ENCODE results near the gene SLC6A5. TPM values are rescaled to one million over a fixed set of nuclear protein-coding genes. Genes with fewer than 3 reads are reported as not detected.
A peak's percentile ranks its signal among the peaks of the same experiment; 100 is the strongest.
"Not testable (repeated sequence)": the region's sequence is repeated elsewhere in the genome, so short reads cannot be mapped to it uniquely, and the experiment has no call there.

Gene SLC6A5
- total RNA-seq (10 to 100 TPM in 1 of 2 donors, 1 to 10 TPM in 1; 4.9 to 56.9 TPM), polyA plus RNA-seq (ENCODE audit: insufficient read length in 2 of 2) (10 to 100 TPM; 29.0 to 35.5 TPM)
- long read RNA-seq, donor 1, full-length matches to known transcripts: 4 of 12 reads
- long read RNA-seq, donor 1, partial matches to known transcripts: 8 of 12 reads
- long read RNA-seq, donor 1, other reads (novel, unspliced or antisense): 0 of 12 reads
- long read RNA-seq, donor 2: 0 reads
- long read RNA-seq, donor 3, full-length matches to known transcripts: 1 of 1 reads
- long read RNA-seq, donor 3, partial matches to known transcripts: 0 of 1 reads
- long read RNA-seq, donor 3, other reads (novel, unspliced or antisense): 0 of 1 reads
- long read RNA-seq, donor 4: 0 reads

DNA sequence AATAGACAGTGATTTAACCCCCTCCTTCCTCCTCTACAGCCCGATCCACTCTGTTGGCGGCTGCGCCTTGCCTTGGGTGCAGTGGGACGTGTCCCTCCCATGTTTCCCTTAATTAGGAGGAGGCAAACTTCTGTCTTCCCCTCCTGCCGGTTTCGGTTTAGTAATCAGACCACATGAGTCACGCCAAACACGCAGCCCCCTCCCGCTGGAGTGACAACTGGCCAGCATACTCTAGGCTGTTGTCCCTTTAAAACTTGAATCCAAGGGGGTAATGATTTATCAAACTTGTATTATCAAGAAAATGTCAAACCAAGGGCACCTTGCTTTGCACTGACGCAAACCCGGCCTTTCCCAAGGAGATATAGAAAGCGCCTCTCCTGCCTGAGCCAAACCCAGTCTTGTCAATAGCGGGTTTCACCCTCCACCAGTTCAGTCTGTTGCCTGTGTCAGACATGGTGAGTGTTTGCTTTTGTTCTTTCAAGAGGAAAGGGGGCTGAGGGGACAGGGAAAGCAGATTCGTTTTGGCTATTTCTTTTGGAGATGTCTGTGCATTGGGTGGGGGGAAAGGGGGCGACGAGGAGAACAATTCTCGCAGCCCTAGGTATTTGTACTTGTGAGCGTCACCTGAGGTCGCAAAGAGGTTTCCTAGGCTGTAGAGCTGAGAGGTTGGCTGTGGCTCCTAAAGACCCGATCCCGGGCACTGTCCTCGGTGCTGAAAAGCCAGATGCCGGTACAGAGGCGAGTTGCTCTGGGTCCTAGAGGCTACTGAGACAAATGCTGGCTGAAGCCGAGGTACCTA lies at the start of gene SLC6A5:
SLC6A5 (plus strand) TSS at position 388 of the 799 bp plus-strand sequence; CDS start at position 453, 65 bp downstream.
- Histone ChIP-seq H3K36me3 (ENCODE audit: control insufficient read depth, insufficient read depth, low read length) (no peaks in the 10 kb centered on the region), H3K27ac (ENCODE audit: low read depth, low read length) (peak within 1 kb of the TSS; percentile 20), H3K4me3 (ENCODE audit: low read depth, low read length) (peak within 1 kb of the TSS; percentile 20), H3K9me3 (ENCODE audit: control insufficient read depth, insufficient read depth, low read length) (no peaks in the 10 kb centered on the region), H3K27me3 (ENCODE audit: control insufficient read depth, insufficient read depth, low read length) (peaks cover 96% of the 10 kb centered on the region), H3K4me1 (ENCODE audit: control insufficient read depth, insufficient read depth, low read length) (peaks cover 37% of the 10 kb centered on the region)
- peak in 2 of 6 donors; percentile 81 to 92 for DNase-seq (ENCODE audit: low read depth in 4 of 6, low spot score in 6 of 6)
- WGBS (ENCODE audit: insufficient coverage): 7% methylated on average over 20 of the region's 25 CpGs

- Histone ChIP-seq H3K4me3 (ENCODE audit: low read depth, low read length) (no peak overlapping the region), H3K27ac (ENCODE audit: low read depth, low read length) (no peak overlapping the region), H3K36me3 (ENCODE audit: control insufficient read depth, insufficient read depth, low read length) (no peaks in the 10 kb centered on the region), H3K9me3 (ENCODE audit: control insufficient read depth, insufficient read depth, low read length) (no peaks in the 10 kb centered on the region), H3K4me1 (ENCODE audit: control insufficient read depth, insufficient read depth, low read length) (no peaks in the 10 kb centered on the region), H3K27me3 (ENCODE audit: control insufficient read depth, insufficient read depth, low read length) (no peaks in the 10 kb centered on the region)
- WGBS (ENCODE audit: insufficient coverage): 75% methylated on average over 2 of the region's 2 CpGs
- no peak for DNase-seq (ENCODE audit: low read depth in 4 of 6, low spot score in 6 of 6)
Measured at GRCh38 chr11:20551096-20551495, 48.3 kb upstream of the SLC6A5 start.

DNA sequence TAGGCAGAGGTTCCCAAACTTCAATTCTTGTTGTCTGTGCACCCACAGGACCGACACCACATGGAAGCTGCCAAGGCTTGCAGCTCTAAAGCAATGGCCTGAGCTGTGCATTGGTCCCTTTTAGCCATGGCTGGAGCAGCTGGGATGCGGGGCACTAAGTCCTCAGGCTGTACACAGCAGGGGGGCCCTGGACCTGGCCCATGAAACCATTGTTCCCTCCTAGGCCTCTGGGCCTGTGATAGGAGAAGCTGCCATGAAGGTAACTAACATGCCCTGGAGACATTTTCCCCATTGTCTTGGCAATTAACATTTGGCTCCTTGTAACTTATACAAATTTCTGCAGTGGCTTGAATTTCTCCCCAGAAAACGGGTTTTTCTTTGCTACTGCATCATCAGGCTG lies 43.6 kb upstream of the SLC6A5 start:
- H3K4me3 ChIP-seq (ENCODE audit: low read depth, low read length): no peak overlapping the region
- no peaks in the 10 kb centered on the region for H3K27me3 ChIP-seq (ENCODE audit: control insufficient read depth, insufficient read depth, low read length)
- no peak overlapping the region for H3K27ac ChIP-seq (ENCODE audit: low read depth, low read length)
- no peaks in the 10 kb centered on the region for H3K4me1 ChIP-seq (ENCODE audit: control insufficient read depth, insufficient read depth, low read length)
- no peaks in the 10 kb centered on the region for H3K9me3 ChIP-seq (ENCODE audit: control insufficient read depth, insufficient read depth, low read length)
- no peaks in the 10 kb centered on the region for H3K36me3 ChIP-seq (ENCODE audit: control insufficient read depth, insufficient read depth, low read length)
- 71% methylated on average over 3 of the region's 3 CpGs for WGBS (ENCODE audit: insufficient coverage)
- DNase-seq (ENCODE audit: low read depth in 4 of 6, low spot score in 6 of 6): no peak

GRCh38 chr11:20556396-20556795 lies 43.0 kb upstream of the SLC6A5 start:
- H3K4me3 ChIP-seq (ENCODE audit: low read depth, low read length); H3K36me3 ChIP-seq (ENCODE audit: control insufficient read depth, insufficient read depth, low read length); H3K9me3 ChIP-seq (ENCODE audit: control insufficient read depth, insufficient read depth, low read length); DNase-seq (ENCODE audit: low read depth in 4 of 6, low spot score in 6 of 6); H3K27me3 ChIP-seq (ENCODE audit: control insufficient read depth, insufficient read depth, low read length); H3K4me1 ChIP-seq (ENCODE audit: control insufficient read depth, insufficient read depth, low read length); H3K27ac ChIP-seq (ENCODE audit: low read depth, low read length): not testable (repeated sequence)

GRCh38 chr11:20558741-20559140 lies 40.7 kb upstream of the SLC6A5 start:
- H3K4me3 ChIP-seq (ENCODE audit: low read depth, low read length): no peak overlapping the region
- WGBS (ENCODE audit: insufficient coverage): 49% methylated on average over 4 of the region's 4 CpGs
- peak in 1 of 6 donors; percentile 83 for DNase-seq (ENCODE audit: low read depth in 4 of 6, low spot score in 6 of 6)

DNA sequence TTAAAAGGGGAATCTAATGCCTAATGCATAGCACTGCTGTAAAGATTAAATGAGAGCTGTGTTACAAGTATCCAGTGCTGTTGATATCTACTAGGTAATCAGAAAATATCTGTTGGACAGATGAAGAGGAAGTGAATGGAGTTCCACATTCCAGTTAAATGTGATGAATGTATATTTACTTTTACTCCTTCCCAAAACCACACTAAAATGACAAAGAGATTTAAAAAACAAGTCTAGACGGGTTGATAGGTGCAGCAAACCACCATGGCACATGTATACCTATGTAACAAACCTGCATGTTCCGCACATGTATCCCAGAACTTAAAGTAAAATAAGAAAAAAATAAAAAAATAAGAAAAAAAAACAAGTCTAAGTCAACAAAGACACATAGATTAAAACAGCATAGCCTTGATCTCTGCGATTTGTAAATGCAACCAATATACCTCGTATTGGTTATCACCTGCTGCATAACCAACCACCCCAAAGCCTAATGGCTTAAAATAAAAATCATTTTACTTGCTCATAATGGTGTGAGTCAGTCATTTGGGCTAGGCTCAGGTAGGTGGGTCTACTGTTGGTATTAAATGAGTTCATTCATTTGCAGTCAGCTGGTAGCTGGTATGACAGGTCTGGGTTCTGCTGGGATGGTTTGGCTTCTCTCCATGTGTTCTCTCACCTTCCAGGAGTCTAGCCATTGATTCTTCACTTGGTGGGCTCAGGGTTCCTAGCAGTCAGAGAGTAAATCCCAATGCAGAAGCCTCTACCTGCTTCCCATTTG lies 39.7 kb upstream of the SLC6A5 start:
- H3K9me3 ChIP-seq (ENCODE audit: control insufficient read depth, insufficient read depth, low read length): no peaks in the 10 kb centered on the region
- no peak for DNase-seq (ENCODE audit: low read depth in 4 of 6, low spot score in 6 of 6)
- H3K27ac ChIP-seq (ENCODE audit: low read depth, low read length): no peak overlapping the region
- no CpG with 5 or more reads among the region's 4 CpGs for WGBS (ENCODE audit: insufficient coverage)
- H3K4me3 ChIP-seq (ENCODE audit: low read depth, low read length): no peak overlapping the region
- H3K27me3 ChIP-seq (ENCODE audit: control insufficient read depth, insufficient read depth, low read length): no peaks in the 10 kb centered on the region
- H3K36me3 ChIP-seq (ENCODE audit: control insufficient read depth, insufficient read depth, low read length): no peaks in the 10 kb centered on the region
- no peaks in the 10 kb centered on the region for H3K4me1 ChIP-seq (ENCODE audit: control insufficient read depth, insufficient read depth, low read length)

More at GRCh38 chr11:20558741-20559140, 40.7 kb upstream of the SLC6A5 start:
- H3K9me3 ChIP-seq (ENCODE audit: control insufficient read depth, insufficient read depth, low read length): no peaks in the 10 kb centered on the region
- H3K27me3 ChIP-seq (ENCODE audit: control insufficient read depth, insufficient read depth, low read length): no peaks in the 10 kb centered on the region
- H3K4me1 ChIP-seq (ENCODE audit: control insufficient read depth, insufficient read depth, low read length): no peaks in the 10 kb centered on the region
- H3K27ac ChIP-seq (ENCODE audit: low read depth, low read length): no peak overlapping the region
- no peaks in the 10 kb centered on the region for H3K36me3 ChIP-seq (ENCODE audit: control insufficient read depth, insufficient read depth, low read length)

DNA sequence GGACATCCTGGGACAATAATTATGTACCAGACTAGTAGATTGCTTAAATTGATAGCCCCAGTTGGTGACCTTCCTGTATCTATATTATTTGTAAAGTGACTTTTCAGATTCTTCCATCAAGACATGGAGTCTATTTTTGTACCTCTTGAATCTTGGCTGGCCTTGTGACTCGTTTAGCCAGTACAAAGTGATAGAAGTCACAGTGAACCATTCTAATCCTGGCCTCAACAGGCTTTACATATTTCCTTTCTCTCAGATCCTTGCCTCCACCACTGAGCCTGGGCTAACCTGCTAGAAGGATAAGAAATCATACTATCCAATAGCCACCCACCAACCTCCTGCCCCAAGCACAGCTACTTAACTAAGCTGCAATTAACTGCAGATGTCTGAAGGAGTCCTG lies 37.5 kb upstream of the SLC6A5 start:
- Histone ChIP-seq H3K9me3 (ENCODE audit: control insufficient read depth, insufficient read depth, low read length) (no peaks in the 10 kb centered on the region), H3K27me3 (ENCODE audit: control insufficient read depth, insufficient read depth, low read length) (no peaks in the 10 kb centered on the region), H3K27ac (ENCODE audit: low read depth, low read length) (no peak overlapping the region), H3K4me1 (ENCODE audit: control insufficient read depth, insufficient read depth, low read length) (no peaks in the 10 kb centered on the region), H3K36me3 (ENCODE audit: control insufficient read depth, insufficient read depth, low read length) (no peaks in the 10 kb centered on the region), H3K4me3 (ENCODE audit: low read depth, low read length) (no peak overlapping the region)
- whole genome bisulfite sequencing (ENCODE audit: insufficient coverage): 75% methylated on average over 1 of the region's 1 CpG
- DNase-seq (ENCODE audit: low read depth in 4 of 6, low spot score in 6 of 6): no peak

DNA sequence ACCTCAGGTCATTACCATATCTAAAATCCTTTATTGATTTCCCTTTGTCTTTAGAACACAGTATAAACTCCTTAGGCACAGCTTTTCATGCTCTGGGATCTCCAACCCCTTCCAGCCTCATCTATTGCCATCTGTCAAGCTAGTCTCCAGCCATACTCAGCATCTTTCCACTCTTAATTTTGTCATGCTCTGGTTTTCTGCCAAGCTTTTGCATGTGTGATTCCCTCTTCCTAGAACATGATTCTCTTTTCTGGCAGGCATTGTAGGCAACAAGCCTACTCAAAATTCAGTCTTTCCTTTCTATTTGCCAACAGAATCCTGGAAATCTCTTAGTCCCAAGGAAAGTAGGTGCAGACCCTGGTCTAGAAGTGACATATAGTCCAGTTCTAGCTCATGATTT lies 35.5 kb upstream of the SLC6A5 start:
- Histone ChIP-seq H3K4me3 (ENCODE audit: low read depth, low read length) (no peak overlapping the region), H3K4me1 (ENCODE audit: control insufficient read depth, insufficient read depth, low read length) (no peaks in the 10 kb centered on the region), H3K27me3 (ENCODE audit: control insufficient read depth, insufficient read depth, low read length) (no peaks in the 10 kb centered on the region), H3K9me3 (ENCODE audit: control insufficient read depth, insufficient read depth, low read length) (no peaks in the 10 kb centered on the region), H3K27ac (ENCODE audit: low read depth, low read length) (no peak overlapping the region), H3K36me3 (ENCODE audit: control insufficient read depth, insufficient read depth, low read length) (no peaks in the 10 kb centered on the region)
- peak in 2 of 6 donors; percentile 61 to 91 for DNase-seq (ENCODE audit: low read depth in 4 of 6, low spot score in 6 of 6)

- Histone ChIP-seq H3K36me3 (ENCODE audit: control insufficient read depth, insufficient read depth, low read length) (no peaks in the 10 kb centered on the region), H3K27ac (ENCODE audit: low read depth, low read length) (no peak overlapping the region), H3K9me3 (ENCODE audit: control insufficient read depth, insufficient read depth, low read length) (no peaks in the 10 kb centered on the region), H3K4me3 (ENCODE audit: low read depth, low read length) (no peak overlapping the region), H3K4me1 (ENCODE audit: control insufficient read depth, insufficient read depth, low read length) (no peaks in the 10 kb centered on the region), H3K27me3 (ENCODE audit: control insufficient read depth, insufficient read depth, low read length) (no peaks in the 10 kb centered on the region)
- no CpG with 5 or more reads among the region's 1 CpG for WGBS (ENCODE audit: insufficient coverage)
- no peak for DNase-seq (ENCODE audit: low read depth in 4 of 6, low spot score in 6 of 6)
Measured at GRCh38 chr11:20564846-20565635, 34.4 kb upstream of the SLC6A5 start.

Data from spinal cord (tissue), 10 donors.